IMR-90 (cell line): ENCODE data around the gene TROAP. TPM values are rescaled to one million over a fixed set of nuclear protein-coding genes. Genes with fewer than 3 reads are reported as not detected.
"Not testable (repeated sequence)": the region's sequence is repeated elsewhere in the genome, so short reads cannot be mapped to it uniquely, and the experiment has no call there.

ENCODE experiments used
- ATAC-seq: fragments of 200-7000 bp; cut with Tn5 transposase; 2 replicates; pipeline ENCODE4 v1.9.1; 2020; ENCODE audit warnings: low read depth, mild to moderate bottlenecking, moderate library complexity
- BruUV-seq: library from RNA; stranded (reverse); fragments of 400-500 nt; replicated peaks from 2 replicates; lab custom pipeline; 2021; lab: Mats Ljungman, UMichigan
- CTCF ChIA-PET: fragments of 300-600 bp; formaldehyde crosslinking; extraction: SDS; loops from one replicate; lab custom pipeline; 2021; ENCODE audit warnings: antibody characterized with exemption; lab: Yijun Ruan, JAX
- POLR2A ChIA-PET: fragments of 300-600 bp; sonication (Branson Sonifier 250); formaldehyde crosslinking; loops from one replicate; lab custom pipeline; 2022; ENCODE audit warnings: antibody characterized with exemption; ENCODE audit not compliant: unreplicated experiment; lab: Charles Lee
- DNase-seq: peaks from one replicate; pipeline ENCODE4 v3.0.0; 2013
- H2AFZ ChIP-seq: replicated peaks from 2 replicates; pipeline ENCODE3; 2013; ENCODE audit warnings: low read length, mild to moderate bottlenecking; ENCODE audit not compliant: poor library complexity
- H2AK5ac ChIP-seq: 2 replicates; pipeline ENCODE4 v1.6.1; 2013; ENCODE audit warnings: low read depth, low read length, inconsistent platforms
- H2AK9ac ChIP-seq: replicated peaks from 2 replicates; pipeline ENCODE3; 2013; ENCODE audit warnings: mild to moderate bottlenecking, low read depth, low read length, moderate library complexity; ENCODE audit not compliant: poor library complexity
- H2BK120ac ChIP-seq: 2 replicates; pipeline ENCODE4 v1.6.1; 2013; ENCODE audit warnings: low read depth, low read length, inconsistent platforms
- H2BK15ac ChIP-seq: 3 replicates; pipeline ENCODE4 v1.6.1; 2013; ENCODE audit warnings: low read depth, low read length, inconsistent platforms
- H2BK20ac ChIP-seq: 2 replicates; pipeline ENCODE4 v1.6.1; 2013; ENCODE audit warnings: low read depth, mild to moderate bottlenecking, inconsistent platforms, low read length, moderate library complexity
- H2BK5ac ChIP-seq: 2 replicates; pipeline ENCODE4 v1.6.1; 2013; ENCODE audit warnings: mild to moderate bottlenecking, low read depth, low read length, inconsistent platforms; ENCODE audit not compliant: poor library complexity, severe bottlenecking
- H3K14ac ChIP-seq: replicated peaks from 2 replicates; pipeline ENCODE4 v1.6.1; 2013; ENCODE audit warnings: low read depth, low read length, inconsistent platforms
- H3K18ac ChIP-seq: 2 replicates; pipeline ENCODE4 v1.6.1; 2013; ENCODE audit warnings: low read depth, low read length, control low read depth
- H3K23ac ChIP-seq: 2 replicates; pipeline ENCODE4 v1.6.1; 2013; ENCODE audit warnings: low read depth, low read length, inconsistent platforms
- H3K27ac ChIP-seq: 2 replicates; pipeline ENCODE4 v1.5.1; 2013; ENCODE audit warnings: mild to moderate bottlenecking, control low read depth, low read length; ENCODE audit not compliant: insufficient read depth
- H3K27me3 ChIP-seq: 2 replicates; pipeline ENCODE4 v1.6.1; 2013; ENCODE audit warnings: low read length; ENCODE audit not compliant: control insufficient read depth, insufficient read depth
- H3K36me3 ChIP-seq: 2 replicates; pipeline ENCODE4 v1.6.1; 2013; ENCODE audit warnings: low read length, mixed read lengths; ENCODE audit not compliant: control insufficient read depth, insufficient read depth
- H3K4ac ChIP-seq: 2 replicates; pipeline ENCODE4 v1.6.1; 2013; ENCODE audit warnings: low read depth, low read length, inconsistent platforms
- H3K4me1 ChIP-seq: 2 replicates; pipeline ENCODE4 v1.6.1; 2013; ENCODE audit warnings: low read length, mixed read lengths; ENCODE audit not compliant: control insufficient read depth, insufficient read depth
- H3K4me2 ChIP-seq: 2 replicates; pipeline ENCODE4 v1.6.1; 2013; ENCODE audit warnings: low read depth, mild to moderate bottlenecking, control low read depth, low read length, moderate library complexity
- H3K4me3 ChIP-seq: 2 replicates; pipeline ENCODE4 v1.5.1; 2013; ENCODE audit warnings: low read depth, mild to moderate bottlenecking, control low read depth, low read length, moderate library complexity; ENCODE audit not compliant: insufficient read depth
- H3K56ac ChIP-seq: 2 replicates; pipeline ENCODE4 v1.6.1; 2013; ENCODE audit warnings: low read length, inconsistent platforms; ENCODE audit not compliant: insufficient read depth; ENCODE audit errors: extremely low read depth
- H3K79me1 ChIP-seq, 2 experiments: 2 replicates each; pipeline ENCODE4 v1.6.1; 2013; ENCODE audit warnings: low read length in 2 of 2, inconsistent platforms in 1 of 2, low read depth in 1 of 2
- H3K9ac ChIP-seq: 2 replicates; pipeline ENCODE4 v1.6.1; 2013; ENCODE audit warnings: low read depth, low read length, control low read depth
- H3K9me1 ChIP-seq: 2 replicates; pipeline ENCODE4 v1.6.1; 2013; ENCODE audit warnings: low read length, inconsistent platforms; ENCODE audit not compliant: insufficient read depth
- H3K9me3 ChIP-seq: 2 replicates; pipeline ENCODE4 v1.6.1; 2013; ENCODE audit warnings: low read length; ENCODE audit not compliant: control insufficient read depth, insufficient read depth
- H4K20me1 ChIP-seq: 2 replicates; pipeline ENCODE4 v1.6.1; 2013; ENCODE audit warnings: low read length, inconsistent platforms; ENCODE audit not compliant: insufficient read depth
- H4K5ac ChIP-seq: 2 replicates; pipeline ENCODE4 v1.6.1; 2013; ENCODE audit warnings: mild to moderate bottlenecking, low read depth, low read length, control low read depth
- H4K8ac ChIP-seq, 2 experiments: 2 replicates each; pipeline ENCODE4 v1.6.1; 2013; ENCODE audit warnings: low read depth in 2 of 2, low read length in 2 of 2, control low read depth in 1 of 2, inconsistent platforms in 1 of 2
- H4K91ac ChIP-seq: 2 replicates; pipeline ENCODE4 v1.6.1; 2013; ENCODE audit warnings: low read depth, low read length, inconsistent platforms; ENCODE audit not compliant: insufficient read depth
- WGBS, 2 experiments: methylation state at CpG; one replicate each; pipeline versions ENCODE4 v1.1.5 to v1.1.7; 2013; ENCODE audit warnings: missing lambda C conversion rate in 2 of 2; ENCODE audit not compliant: insufficient read length in 1 of 2; ENCODE audit errors: extremely low coverage in 2 of 2; 5-methylcytosine and 5-hydroxymethylcytosine counted together
- dilution Hi-C: fragments of 300-500 bp; cut with HindIII; formaldehyde crosslinking; loops from one replicate; pipeline ENCODE4 v1.14.3; 2018; ENCODE audit warnings: low sequenced_read_pairs; ENCODE audit not compliant: unreplicated experiment
- in situ Hi-C: fragments of 300-500 bp; cut with MboI; formaldehyde crosslinking; loops from 3 replicates; pipeline ENCODE4 v1.14.3; 2019; ENCODE audit warnings: low sequenced_read_pairs, inconsistent platforms, mixed read lengths
- intact Hi-C: fragments of 100-400 bp; cut with micrococcal nuclease; formaldehyde crosslinking; loops from 2 replicates; pipeline ENCODE4 v1.10.0; 2022
- polyA plus RNA-seq, 3 experiments: library from polyadenylated mRNA; depleted of rRNA; stranded (reverse); fragments of >200 nt; gene quantifications; 2 replicates each; pipeline ENCODE4 v1.2.3, GENCODE V29; 2012; ENCODE audit warnings: low replicate concordance in 1 of 3
- total RNA-seq: library from RNA; depleted of rRNA; stranded (reverse); fragments of >200 nt; gene quantifications from 2 replicates; pipeline ENCODE4 v1.2.3, GENCODE V29; 2012; rRNA removed

TROAP gene
- total and polyA plus RNA-seq, 2 of the 4 experiments (the other 2 are of a cell fraction): 21.5 to 29.3 TPM

DNA sequence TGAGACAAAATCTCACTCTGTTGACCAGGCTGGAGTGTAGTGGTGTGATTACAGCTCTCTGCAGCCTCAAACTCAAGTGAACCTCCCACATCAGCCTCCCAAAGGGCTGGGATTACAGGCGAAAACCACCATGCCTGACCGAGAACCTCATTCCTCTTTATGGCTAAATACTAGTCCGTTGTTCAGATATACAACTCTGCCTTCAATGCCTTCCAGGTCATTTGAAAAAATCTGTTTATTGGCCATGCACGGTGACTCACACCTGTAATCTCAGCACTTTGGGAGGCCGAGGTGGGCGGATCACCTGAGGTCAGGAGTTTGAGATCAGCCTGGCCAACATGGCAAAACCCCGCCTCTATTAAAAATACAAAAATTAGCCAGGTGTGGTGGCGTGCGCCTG lies 57.1 kb downstream of the TROAP start:
- H2AK9ac ChIP-seq, DNase-seq, H3K4me2 ChIP-seq, H3K4ac ChIP-seq, H4K5ac ChIP-seq, H3K4me1 ChIP-seq, dilution Hi-C loops, H3K36me3 ChIP-seq, H3K56ac ChIP-seq, H4K91ac ChIP-seq, in situ Hi-C loops, CTCF ChIA-PET, H3K23ac ChIP-seq, H2AFZ ChIP-seq, H3K14ac ChIP-seq, H2BK5ac ChIP-seq, ATAC-seq, H3K9me1 ChIP-seq, BruUV-seq, H3K27ac ChIP-seq, H3K9ac ChIP-seq, POLR2A ChIA-PET, H2BK20ac ChIP-seq, H2BK120ac ChIP-seq, H3K9me3 ChIP-seq, H3K4me3 ChIP-seq, H2AK5ac ChIP-seq, H4K8ac ChIP-seq, H2BK15ac ChIP-seq, H3K27me3 ChIP-seq, H3K18ac ChIP-seq: not testable (repeated sequence)
- intact Hi-C loops: loop anchor here (5.0 kb wide), 1 partner anchor 37 kb away; no protein-coding TSS in a partner anchor
- Histone ChIP-seq H3K79me1 (peaks cover 4 to 72% of the 10 kb centered on the region in 2 experiments), H4K20me1 (peaks cover 63% of the 10 kb centered on the region)
- WGBS, 2 experiments: 93% methylated on average over 2 of the region's 9 CpGs; no CpG with 5 or more reads in 1 of the 2 experiments

Other genes with a start within 250 kb of the TROAP start
- gene DHH, start 228.5 kb upstream of the TROAP start, total RNA-seq: under 0.01 TPM in 2 replicates
- 0.01 and 0.07 TPM in 2 replicates for gene DHH, start 228.5 kb upstream of the TROAP start, polyA plus RNA-seq (2012; rRNA removed)
- gene LMBR1L, start 212.4 kb upstream of the TROAP start, total RNA-seq: 18.1 and 33.0 TPM in 2 replicates
- 44.6 and 46.3 TPM in 2 replicates for gene LMBR1L, start 212.4 kb upstream of the TROAP start, polyA plus RNA-seq (2012; rRNA removed)
- 4,476 and 5,195 TPM in 2 replicates for gene TUBA1B, start 191.9 kb upstream of the TROAP start, total RNA-seq
- gene TUBA1B, start 191.9 kb upstream of the TROAP start, polyA plus RNA-seq (2012; rRNA removed): 4,221 and 4,665 TPM in 2 replicates
- gene TUBA1A, start 134.2 kb upstream of the TROAP start, total RNA-seq: 2,389 and 2,832 TPM in 2 replicates
- 2,096 and 2,105 TPM in 2 replicates for gene TUBA1A, start 134.2 kb upstream of the TROAP start, polyA plus RNA-seq (2012; rRNA removed)
- 1,144 and 1,420 TPM in 2 replicates for gene TUBA1C, start 58.2 kb upstream of the TROAP start, total RNA-seq
- gene TUBA1C, start 58.2 kb upstream of the TROAP start, polyA plus RNA-seq (2012; rRNA removed): 2,555 and 2,715 TPM in 2 replicates
- not detected in 2 replicates for gene PRPH, start 28.1 kb upstream of the TROAP start, total RNA-seq
- not detected in 2 replicates for gene PRPH, start 28.1 kb upstream of the TROAP start, polyA plus RNA-seq (2012; rRNA removed)
- 0.18 and 0.28 TPM in 2 replicates for gene C1QL4, start 13.9 kb downstream of the TROAP start, total RNA-seq
- gene C1QL4, start 13.9 kb downstream of the TROAP start, polyA plus RNA-seq (2012; rRNA removed): 0.46 and 0.60 TPM in 2 replicates
- gene DNAJC22, start 23.6 kb downstream of the TROAP start, total RNA-seq: 6.7 and 8.1 TPM in 2 replicates
- gene DNAJC22, start 23.6 kb downstream of the TROAP start, polyA plus RNA-seq (2012; rRNA removed): 8.1 and 8.2 TPM in 2 replicates
- gene SPATS2, start 44.2 kb downstream of the TROAP start, total RNA-seq: 44.7 and 63.3 TPM in 2 replicates
- gene SPATS2, start 44.2 kb downstream of the TROAP start, polyA plus RNA-seq (2012; rRNA removed): 45.0 and 50.6 TPM in 2 replicates
- 0.28 TPM in 1 of 2 replicates, not detected in the other for gene KCNH3, start 215.8 kb downstream of the TROAP start, total RNA-seq
- 0.10 and 0.20 TPM in 2 replicates for gene KCNH3, start 215.8 kb downstream of the TROAP start, polyA plus RNA-seq (2012; rRNA removed)
- 60.8 and 72.9 TPM in 2 replicates for gene MCRS1, start 244.9 kb downstream of the TROAP start, total RNA-seq
- 73.2 and 75.2 TPM in 2 replicates for gene MCRS1, start 244.9 kb downstream of the TROAP start, polyA plus RNA-seq (2012; rRNA removed)